C4-2B (cell line): ENCODE data around the gene TRABD2A.

ENCODE experiments used
- H3K27ac ChIP-seq: fragments of 450-650 bp; 2 replicates; pipeline ENCODE4 v1.5.1; 2017
- ZFX ChIP-seq: fragments of 450-650 bp; IDR thresholded peaks from 2 replicates; pipeline ENCODE4 v1.6.1; 2017
- TF ChIP-seq, protein P1 (sequence below): fragments of 450-650 bp; conservative IDR thresholded peaks from 2 replicates; pipeline ENCODE4 v1.5.1; 2017; ENCODE audit warnings: mild to moderate bottlenecking

Gene TRABD2A

DNA sequence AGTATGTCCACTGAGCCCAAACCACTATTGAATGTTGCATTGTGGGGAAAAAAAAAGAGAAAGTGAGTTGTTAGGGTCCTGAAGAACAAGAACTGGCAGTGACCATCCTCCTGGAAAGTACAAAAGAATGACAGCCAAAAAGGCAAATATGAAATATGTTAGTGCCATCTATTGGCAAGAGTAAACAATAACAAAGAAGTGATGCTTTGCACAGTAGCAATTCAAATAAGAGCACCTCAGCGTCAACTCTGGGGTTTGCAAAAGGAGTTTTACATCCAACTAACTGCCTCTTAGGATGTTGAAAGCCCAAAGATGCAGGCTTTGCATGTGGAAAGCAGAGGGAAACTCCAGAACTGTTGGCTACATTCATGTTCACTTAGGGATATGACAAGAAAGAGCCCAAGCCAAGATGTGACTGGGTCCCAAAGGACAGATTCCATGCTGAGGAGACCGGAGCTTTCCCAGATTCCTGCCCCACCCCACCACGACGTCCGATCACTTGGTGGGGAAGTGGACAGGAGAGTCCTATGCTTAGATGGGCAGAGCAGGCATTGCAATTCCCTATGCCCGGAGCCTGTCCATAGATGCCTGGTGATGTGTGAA, 15.6 kb downstream of the TRABD2A start:
- H3K27ac ChIP-seq = no peak overlapping the region
- TF ChIP-seq, protein P1, sequence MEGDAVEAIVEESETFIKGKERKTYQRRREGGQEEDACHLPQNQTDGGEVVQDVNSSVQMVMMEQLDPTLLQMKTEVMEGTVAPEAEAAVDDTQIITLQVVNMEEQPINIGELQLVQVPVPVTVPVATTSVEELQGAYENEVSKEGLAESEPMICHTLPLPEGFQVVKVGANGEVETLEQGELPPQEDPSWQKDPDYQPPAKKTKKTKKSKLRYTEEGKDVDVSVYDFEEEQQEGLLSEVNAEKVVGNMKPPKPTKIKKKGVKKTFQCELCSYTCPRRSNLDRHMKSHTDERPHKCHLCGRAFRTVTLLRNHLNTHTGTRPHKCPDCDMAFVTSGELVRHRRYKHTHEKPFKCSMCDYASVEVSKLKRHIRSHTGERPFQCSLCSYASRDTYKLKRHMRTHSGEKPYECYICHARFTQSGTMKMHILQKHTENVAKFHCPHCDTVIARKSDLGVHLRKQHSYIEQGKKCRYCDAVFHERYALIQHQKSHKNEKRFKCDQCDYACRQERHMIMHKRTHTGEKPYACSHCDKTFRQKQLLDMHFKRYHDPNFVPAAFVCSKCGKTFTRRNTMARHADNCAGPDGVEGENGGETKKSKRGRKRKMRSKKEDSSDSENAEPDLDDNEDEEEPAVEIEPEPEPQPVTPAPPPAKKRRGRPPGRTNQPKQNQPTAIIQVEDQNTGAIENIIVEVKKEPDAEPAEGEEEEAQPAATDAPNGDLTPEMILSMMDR = peak; percentile 55
- no peak for TF ChIP-seq ZFX

DNA sequence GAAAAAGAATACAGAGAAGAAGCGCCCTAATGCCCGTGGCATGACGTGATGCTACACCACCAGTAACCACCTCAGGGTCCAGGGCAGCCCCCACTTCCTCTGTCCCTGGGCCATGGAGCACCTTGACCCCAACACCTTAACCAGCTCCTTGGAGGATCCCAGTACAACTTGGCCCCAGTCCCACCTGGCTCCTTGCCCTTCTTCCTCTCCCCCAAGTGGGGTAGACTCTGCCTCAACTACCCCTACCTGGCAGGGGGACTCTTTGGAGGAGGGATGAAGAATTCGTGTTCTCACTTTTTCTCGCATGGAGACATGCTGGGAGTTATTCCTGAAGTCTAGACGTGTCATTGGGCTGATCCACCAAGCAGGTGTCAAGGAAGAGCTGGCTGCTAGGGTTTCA, 18.9 kb downstream of the TRABD2A start:
- H3K27ac ChIP-seq = no peak overlapping the region
- TF ChIP-seq, protein P1 = no peak
- TF ChIP-seq ZFX = no peak

DNA sequence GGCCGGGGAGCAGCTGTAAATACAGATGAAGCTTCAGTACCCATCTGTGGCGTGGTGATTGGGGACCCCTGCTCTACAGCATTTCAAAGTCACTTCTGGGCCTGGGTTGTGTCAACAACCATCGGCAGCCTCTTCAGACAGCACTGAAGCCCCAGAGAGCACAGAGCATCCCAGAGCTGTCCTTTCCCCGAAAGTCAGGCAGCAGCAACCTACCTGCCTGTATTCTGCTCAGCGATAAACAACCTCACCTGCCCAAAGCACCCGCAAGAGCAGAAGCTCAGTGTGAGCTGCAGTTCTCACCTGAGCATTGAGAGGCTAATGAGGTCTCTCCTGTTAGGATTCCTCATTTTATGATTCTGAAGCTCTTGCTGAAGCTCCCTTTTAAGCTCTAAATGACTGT, 19.3 kb downstream of the TRABD2A start:
- no peak overlapping the region for H3K27ac ChIP-seq
- TF ChIP-seq ZFX = no peak
- TF ChIP-seq, protein P1 = no peak

DNA sequence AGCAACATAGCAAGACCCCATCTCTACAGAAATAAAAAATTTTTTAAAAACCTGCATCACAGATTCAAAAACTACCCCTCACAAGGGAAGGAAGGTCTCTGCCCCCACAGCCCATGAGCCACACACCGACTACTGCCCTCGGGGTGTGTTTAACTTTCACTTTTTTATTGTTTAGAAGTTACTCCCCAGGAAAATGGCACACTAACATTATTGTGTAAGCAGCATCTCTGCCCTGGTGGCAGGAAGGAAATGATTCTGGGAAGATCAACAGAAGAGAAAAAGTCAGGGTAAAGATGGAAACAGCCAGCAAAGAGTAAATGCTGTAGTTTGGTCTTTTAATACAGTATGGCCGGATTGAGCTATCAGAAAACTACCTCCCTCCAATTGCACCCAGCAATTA, 21.9 kb downstream of the TRABD2A start:
- no peak overlapping the region for H3K27ac ChIP-seq
- no peak for TF ChIP-seq ZFX
- TF ChIP-seq, protein P1 = no peak

DNA sequence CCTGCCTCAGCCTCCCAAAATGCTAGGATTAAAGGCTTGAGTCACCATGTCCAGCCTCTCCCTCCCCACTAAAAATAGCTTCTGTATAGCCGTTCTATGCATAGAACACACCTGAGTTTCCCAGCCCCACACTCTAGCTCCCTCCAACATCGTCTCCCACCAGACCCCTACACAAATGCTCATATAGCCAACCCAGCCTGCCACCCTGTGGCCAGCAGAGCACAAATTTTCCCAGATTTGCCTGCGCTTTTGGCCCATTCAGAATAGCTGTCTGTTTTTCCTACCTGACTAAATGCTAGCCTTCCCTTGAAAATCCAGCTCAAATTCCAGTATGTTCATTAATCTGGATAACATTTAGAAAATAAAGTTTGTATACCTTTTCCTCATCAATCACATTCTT, 22.8 kb downstream of the TRABD2A start:
- no peak overlapping the region for H3K27ac ChIP-seq
- TF ChIP-seq, protein P1 = no peak
- TF ChIP-seq ZFX = no peak

DNA sequence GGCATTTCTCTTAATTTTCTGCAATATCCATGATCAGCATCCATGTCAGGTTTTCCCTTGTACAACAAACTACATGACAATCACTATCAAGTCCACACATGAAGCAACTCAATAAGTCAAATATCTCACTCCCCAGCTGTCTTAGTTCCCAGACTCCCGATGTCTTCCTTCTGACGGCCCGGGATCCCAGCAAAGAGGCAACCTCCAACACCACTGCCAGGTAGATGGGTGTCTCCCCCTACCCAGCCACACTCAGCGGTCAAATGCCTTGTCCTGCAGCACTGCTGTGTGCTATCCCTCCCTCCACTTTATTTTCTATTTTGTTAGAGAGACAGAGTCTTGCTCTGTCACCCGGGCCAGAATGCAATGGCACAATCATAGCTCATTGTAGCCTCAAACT, 23.3 kb downstream of the TRABD2A start:
- no peak for TF ChIP-seq ZFX
- TF ChIP-seq, protein P1 = no peak
- H3K27ac ChIP-seq = no peak overlapping the region

DNA sequence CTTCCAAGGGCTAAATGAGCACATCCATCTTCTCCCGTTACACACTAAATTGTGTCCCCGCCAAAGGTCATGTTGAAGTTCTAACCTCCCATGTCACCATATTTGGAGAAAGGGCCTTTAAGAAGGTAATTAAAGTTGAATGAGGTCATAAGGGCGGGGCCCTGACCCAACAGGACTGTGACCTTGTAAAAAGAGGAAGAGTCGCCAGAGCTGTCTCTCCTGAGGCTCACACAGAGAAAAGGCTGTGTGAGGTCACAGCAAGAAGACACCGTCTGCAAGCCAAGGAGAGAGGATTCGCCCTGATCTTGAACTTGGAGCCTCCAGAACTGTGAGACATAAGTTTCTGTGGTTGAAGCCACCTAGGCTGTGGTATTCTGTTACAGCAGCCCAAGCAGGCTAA, 24.1 kb downstream of the TRABD2A start:
- H3K27ac ChIP-seq = no peak overlapping the region
- no peak for TF ChIP-seq ZFX

DNA sequence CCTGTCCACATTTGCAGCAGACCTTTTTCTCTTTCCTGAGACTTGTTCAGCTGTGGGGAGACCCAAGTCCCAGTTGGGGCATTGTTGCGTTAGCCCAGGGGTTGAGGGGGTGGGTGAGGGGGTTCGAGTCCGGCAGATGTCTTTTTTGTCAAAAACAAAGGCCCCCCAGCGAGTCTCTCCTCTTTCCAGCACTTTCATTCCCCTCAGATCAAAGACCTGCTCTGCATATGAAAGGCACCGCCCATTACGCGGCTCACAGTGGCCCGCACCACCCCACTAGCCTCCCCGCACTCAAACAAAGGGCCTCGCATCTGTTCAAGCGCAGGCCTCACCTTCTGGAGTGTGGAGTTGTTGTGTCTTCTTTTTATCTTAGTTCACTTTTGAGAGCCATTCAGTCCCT, 25.2 kb downstream of the TRABD2A start:
- TF ChIP-seq, protein P1 = no peak
- no peak for TF ChIP-seq ZFX
- H3K27ac ChIP-seq = no peak overlapping the region
